ENCODE results near the gene IL1RL1.
A peak's percentile ranks its signal among the peaks of the same experiment; 100 is the strongest.

Gene IL1RL1

DNA sequence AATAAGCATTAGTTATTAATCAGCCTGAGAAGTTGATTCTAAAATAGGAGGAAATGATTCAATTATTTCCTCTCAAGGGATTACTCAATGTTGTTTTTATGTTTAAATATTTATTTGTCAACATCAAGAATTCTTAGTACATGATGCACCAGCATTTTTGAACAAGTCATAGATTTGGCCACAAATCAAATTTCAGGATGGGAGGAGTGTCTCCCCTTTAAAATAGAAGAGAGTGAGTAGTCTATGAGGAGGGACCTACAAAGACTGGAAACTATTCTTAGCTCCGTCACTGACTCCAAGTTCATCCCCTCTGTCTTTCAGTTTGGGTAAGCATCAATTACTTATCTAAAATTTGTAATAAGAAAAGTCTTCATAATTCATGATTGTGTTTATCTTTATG, 25.6 kb downstream of the IL1RL1 start:
- DNase-seq = peak; percentile 48

DNA sequence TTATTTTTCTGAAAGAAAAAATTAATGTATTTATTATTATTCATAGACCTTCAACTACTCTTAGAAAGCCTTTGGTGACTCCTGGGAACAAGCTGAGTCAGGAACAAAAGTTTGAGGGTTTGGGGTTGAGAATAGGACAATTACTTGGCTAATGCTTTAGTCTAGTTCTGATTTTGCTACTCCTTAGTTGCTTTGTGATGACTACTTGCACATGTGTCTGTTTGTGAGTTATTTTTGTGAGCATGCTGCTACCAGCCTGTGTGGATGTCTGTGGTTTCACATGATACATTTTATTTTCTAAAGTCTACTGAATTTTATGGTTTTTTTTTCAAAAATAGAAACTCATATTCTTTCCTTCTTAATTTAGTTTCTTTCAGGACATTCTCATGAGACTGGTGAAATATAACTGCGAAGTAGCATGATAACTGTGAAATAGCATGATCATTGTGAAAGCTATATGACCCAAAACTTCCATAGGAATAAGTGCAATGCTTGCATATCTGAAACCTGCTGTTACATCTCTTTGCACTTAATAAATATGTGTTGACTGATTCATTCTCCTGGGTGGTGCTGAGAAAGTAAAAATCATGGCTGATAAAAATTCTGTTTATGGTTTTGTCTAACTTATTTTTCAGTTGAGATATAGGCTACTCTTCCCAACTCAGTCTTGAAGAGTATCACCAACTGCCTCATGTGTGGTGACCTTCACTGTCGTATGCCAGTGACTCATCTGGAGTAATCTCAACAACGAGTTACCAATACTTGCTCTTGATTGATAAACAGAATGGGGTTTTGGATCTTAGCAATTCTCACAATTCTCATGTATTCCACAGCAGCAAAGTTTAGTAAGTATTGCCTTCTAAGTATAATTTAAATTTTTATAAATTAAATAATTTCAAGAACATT, 26.4 kb downstream of the IL1RL1 start:
- peak; percentile 79 for DNase-seq

DNA sequence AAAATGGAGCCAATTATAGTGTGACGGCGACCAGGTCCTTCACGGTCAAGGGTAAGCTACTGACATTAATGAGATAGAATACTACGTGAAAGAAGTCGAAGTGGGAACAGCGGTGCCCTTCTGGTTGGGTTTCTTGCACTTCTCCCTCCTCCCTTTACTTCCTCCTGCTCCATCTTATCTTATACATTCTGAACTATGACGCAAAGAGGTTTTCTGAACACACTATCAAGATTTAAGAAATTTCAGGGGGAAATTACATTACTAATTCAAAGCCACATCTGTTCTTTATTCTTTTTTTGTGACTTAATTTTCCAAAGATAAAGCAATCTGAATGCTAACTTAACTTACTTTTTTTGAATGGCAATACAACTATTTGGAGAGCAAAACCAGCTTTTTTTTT, 29.4 kb downstream of the IL1RL1 start:
- peak; percentile 74 for DNase-seq

DNA sequence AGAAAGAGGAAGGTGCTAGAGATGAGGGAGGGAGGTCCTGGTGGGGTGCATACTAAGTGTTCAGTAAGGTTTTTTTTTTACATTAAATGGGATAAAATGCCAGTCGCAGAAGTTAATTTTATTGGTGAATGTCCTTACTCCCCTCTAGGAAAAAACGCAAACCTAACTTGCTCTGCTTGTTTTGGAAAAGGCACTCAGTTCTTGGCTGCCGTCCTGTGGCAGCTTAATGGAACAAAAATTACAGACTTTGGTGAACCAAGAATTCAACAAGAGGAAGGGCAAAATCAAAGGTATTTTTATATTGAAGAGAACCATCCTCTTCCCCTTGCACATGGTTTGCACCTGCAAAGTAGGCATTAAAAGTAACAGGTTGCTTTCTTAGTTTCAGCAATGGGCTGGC, 31.5 kb downstream of the IL1RL1 start:
- no peak for DNase-seq

DNA sequence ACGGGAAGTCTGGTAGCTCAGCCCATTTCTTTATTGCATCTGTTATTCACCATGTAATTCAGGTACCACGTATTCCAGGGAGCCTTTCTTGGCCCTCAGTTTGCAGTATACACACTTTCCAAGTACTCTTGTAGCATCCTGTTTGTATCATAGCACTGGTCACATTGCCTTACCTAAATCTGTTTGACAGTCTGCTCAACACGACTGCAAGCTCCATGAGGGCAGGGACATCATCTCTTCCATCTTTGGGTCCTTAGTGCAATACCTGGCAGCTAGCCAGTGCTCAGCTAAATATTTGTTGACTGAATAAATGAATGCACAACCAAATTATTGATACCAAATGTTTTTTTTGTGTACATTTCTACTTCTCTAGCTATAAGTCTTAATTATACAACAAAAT, 33.0 kb downstream of the IL1RL1 start:
- DNase-seq = no peak

DNA sequence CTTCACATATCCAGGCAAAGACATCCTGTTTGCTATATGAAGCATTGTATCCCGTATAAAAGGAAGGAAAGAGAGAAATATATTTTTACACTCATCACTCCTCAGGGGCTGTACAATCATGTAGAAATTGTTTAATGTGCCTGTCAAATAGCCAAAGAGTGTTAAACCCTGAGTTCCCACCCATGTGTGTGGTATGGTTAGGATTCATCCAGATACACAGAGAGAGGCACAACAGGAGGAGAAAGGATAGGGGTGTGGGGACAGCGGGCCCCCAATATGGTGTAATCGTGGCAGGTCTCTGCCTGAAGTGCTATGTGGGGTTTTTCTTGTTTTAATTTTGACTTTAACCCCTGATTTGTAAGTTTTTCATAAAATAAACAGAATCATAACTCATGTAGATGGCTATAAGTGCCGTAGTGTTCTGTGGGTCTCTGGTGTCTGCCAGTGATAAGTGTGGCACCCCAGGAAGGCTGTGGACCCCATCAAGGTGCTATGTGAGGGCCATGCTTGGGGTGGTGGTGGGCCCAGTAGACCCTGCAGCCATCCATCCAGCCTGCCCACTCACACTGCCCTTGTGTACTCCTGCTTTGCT, 34.1 kb downstream of the IL1RL1 start:
- DNase-seq = no peak

DNA sequence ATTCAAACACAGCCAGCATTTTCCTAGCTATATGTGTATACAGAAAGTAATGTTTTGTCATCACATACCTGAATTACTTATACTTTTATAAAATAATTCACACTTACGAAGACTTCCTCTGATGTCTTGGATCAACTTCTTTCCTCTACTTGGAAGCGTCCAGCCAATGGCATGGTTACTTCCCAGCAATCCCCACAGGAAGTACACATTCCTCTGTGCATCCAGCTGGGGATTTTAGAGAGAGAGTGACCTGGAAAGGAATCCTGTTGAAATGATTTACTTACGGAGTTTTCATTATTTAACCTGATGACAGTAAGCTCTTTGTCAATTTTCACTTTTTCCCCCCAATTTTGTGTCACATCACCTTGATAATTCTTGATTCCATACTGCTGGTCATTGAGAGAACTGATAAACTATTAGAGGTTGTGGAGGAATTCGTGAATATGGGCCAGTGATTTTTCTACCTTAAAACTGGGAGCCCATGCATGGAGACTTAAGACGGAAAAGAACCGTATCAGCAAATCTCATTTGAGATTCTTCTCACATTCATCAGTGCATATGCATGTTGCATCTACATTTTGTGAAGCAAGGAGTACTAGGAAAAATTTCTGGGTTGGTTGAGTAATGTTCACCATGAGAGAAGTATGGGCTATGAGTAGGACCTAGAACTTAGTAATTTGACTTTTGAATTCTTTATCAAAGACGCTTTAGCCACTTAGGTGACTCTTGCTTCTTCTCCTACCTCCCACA, 35.2 kb downstream of the IL1RL1 start:
- no peak for DNase-seq

DNA sequence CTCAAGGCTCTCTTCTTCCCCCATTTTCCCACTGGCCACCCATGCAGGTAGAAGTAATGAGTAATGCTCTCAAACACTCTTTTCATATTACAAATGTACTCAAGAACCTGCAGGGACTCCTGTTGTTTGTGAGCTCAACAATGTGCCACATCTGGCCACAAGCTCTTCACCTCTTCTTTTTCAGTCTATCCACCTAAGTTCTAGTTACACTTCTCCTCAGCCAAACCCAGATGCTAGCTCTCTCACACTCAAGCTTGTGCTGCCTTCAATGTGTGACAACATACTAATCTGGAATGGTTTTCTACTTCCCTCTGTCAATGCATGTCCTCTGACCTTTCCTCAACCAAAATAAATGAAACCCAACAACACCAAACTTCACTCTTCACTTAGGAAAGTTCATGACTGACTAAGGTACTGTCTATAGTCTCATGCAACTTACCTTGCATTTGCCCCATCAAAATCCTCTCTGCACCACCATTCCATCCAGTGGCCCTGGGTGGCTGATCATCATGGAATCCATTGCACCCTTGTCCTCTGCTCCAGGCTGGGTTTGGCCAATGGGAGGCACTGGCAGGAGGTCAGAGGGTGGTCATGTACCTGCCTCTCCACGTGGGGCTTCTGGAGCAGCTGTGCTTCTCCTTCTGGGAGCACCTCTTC, 38.9 kb downstream of the IL1RL1 start:
- DNase-seq = no peak

DNA sequence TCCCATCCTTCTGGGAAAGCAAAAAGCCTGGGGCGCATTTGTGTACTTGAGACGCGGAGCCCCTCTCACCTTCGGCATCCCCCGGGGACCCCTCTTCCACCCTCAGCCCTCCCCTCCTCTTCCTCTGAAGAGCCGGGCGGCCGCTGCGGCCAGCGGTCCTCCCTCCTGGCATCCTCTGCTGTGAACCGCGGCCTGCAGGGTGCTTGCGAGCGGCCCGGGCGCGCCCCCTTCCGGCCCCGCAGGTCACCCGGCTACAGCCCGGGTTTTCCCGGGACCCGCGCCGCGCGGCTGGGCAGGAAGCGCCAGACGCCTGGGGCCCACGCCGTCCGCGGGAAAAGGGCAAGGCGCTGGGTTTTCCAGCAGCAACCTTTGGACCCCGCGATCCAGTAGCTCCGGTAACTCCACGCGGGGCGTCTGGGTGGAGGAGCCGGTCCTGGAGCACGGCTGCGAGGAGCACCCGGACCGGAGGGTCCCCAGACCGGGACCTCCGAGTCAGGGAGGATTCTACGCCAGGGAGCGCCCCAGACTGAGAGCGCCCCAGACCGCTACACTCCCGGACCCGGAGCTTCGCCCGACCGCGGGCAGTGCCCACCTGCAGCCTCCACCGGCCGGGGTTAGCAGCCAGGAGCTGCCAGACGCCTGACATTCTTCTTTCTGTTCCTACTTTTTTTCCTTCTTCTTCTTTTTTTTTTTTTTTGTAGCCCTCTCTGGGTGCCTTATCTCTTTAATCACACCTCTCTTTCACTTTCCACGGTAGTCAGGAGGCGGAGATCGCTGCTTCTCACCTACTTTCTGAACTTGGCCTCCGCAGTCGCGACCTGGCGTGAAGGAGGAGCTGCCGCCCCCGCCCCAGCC, 44.4 kb downstream of the IL1RL1 start, which contains the start of gene IL18R1:
IL18R1 (plus strand) TSS at position 271 of the 855 bp plus-strand sequence. CDS start 6,865 bp downstream, outside the sequence.
- DNase-seq = peak; percentile 81

DNA sequence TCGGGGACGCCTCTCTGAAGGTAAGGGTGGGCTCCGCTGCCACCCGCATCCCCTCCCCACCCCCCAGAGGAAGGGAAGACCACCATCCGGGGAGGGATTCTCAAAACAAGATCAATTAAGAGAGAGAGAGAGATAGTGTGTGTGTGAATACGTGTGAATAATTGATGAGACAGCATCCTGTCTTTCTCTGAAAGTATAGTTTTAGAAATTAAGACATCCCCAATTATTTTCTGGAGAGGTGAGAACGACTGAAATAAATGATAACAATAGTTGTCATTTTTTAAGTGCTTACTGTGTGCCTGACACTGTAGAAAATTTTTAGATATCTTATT, 45.0 kb downstream of the IL1RL1 start:
- no peak for DNase-seq

DNA sequence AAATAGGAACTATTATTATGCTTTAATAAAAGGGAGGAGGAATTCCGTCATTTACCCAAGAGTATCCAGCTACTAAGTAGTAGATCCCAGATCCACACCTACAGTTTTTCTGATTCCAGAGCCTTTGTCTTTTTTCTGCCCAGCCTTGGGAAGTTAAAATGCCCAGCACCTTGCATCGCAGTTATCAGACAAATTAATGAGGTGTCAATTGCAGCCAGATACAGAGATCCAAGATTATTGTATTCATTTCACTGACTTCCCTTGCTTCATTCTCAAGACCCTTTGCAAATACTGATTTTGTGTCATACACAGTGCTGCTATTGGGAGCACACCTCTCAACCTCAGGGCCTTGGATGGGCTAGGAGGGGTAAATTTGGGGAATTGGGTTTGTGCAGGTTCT, 45.4 kb downstream of the IL1RL1 start:
- DNase-seq = no peak

DNA sequence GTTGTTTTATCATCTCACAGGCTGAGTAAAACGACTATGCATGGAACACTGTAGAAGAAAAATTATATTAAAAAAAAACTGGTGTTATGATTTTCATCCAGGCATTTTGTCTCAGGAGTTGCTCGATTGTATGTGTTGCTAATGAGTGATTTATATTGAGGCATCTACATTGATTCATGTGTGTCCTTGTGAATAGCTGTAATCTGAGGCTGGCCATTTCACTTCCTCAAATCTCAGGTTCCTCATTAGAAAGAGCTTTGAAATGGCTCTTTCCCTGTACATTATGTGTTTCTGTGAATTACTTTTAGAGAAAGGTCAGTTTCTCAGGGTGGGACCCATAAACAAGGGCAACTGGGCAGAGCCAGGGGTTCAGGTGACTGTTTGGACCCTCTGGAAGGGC, 46.6 kb downstream of the IL1RL1 start:
- DNase-seq = peak; percentile 68

DNA sequence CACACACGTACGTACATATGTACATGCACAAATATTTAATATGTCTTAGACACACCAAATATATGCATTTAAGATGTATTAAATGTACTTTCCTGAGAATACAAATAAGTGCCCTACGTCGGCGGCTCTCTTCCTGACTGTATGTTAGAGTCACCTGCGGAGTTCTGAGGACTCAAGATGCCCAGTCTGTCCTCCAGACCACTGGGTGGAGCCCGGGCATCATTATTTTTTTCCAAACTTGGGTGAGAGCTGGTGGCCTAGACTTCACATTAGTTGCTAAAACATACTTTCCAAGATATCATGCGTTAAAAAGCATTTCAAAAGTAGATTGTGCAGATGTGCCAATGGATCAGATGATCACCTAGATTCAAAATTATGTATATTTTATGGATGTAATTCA, 47.1 kb downstream of the IL1RL1 start:
- peak; percentile 24 for DNase-seq

DNA sequence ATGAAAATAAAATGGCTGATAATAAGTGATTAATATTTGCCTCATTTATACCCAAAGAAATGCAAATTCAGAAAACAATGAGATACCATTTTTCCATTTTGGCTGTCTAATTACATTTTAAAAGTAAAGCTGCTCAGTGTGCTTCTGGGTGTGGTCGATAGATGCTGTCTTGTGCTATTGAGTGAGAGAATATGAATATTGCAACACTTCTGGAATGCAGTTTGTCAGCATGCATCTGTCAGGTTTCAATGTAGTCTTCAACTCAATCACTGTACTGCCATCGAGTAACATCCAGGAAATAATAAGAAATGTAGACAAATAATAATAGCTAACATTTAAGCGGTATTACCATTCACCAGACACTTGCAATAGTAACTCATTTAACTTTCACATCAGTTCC, 48.2 kb downstream of the IL1RL1 start:
- DNase-seq = no peak

DNA sequence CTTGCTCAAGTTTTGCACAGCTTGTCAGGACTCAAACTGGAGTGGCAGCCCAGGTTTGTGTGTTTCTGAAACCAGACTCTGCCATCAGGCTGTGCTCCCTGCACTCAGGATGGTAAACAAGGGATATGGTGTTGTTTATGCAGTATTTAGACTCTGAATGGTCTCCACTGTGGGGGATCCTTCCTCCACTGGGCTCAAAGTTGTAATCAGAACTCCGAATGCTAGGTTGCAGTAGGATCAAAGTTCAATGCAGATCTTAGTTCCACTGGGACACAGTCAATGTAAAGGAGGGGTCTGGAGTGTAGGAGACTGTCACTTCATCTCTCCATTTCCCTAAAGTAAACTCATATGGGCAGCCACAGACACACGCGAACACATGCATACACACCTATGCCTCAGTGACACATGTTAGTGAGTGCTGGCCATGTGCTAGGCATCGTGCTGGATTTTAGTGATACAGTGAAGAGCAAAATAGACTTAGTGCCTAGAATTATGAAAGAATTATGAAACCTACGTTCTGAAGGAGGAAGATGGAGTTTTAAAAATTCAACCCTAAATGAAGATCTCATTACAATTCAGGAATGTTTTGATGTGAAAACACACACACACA, 50.4 kb downstream of the IL1RL1 start:
- DNase-seq = no peak

DNA sequence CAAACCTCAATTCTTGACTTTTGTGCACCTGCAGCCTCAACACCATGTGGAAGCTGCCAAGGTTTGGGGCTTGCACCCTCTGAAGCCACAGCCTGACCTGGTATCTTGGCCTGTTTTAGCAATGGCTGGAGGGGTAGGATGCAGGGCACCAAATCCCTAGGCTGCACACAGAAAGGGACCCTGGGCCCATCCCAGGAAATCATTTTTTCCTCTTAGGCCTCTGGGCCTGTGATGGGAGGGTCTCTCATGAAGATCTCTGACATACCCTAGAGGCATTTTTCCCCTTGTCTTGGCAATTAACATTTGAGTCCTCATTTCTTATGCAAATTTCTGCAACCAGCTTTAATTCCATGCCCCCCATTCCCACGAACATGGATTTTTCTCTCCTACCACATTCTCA, 54.4 kb downstream of the IL1RL1 start:
- DNase-seq = no peak

DNA sequence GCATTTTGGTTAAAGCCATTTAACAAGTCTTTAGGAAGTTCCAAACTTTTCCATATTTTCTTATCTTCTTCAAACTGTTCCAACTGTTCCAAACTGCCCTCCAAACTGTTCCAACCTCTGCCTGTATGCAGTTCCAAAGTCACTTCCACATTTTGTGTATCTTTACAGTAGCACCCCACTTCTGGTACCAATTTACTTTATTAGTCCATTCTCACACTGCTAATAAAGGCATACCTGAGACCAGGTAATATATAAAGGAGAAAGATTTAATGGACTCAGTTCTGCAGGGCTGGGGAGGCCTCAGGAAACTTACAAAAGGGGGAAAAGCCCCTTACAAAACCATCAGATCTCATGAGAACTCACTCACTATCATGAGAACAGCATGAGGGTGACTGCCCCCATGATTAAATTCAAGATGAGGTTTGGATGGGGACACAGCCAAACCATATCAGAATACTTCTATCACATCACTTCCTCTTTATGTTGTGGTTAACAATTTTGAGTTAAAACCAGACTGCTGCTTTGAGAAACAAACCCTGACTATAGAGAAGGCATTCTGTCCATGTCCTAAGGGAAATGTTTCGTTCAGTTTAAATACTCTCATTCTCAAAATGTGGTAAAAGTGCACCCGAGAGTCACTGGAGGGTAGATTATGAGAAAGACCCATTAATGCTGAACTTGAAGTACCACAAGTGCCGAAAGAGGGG, 55.2 kb downstream of the IL1RL1 start:
- peak; percentile 30 for DNase-seq

DNA sequence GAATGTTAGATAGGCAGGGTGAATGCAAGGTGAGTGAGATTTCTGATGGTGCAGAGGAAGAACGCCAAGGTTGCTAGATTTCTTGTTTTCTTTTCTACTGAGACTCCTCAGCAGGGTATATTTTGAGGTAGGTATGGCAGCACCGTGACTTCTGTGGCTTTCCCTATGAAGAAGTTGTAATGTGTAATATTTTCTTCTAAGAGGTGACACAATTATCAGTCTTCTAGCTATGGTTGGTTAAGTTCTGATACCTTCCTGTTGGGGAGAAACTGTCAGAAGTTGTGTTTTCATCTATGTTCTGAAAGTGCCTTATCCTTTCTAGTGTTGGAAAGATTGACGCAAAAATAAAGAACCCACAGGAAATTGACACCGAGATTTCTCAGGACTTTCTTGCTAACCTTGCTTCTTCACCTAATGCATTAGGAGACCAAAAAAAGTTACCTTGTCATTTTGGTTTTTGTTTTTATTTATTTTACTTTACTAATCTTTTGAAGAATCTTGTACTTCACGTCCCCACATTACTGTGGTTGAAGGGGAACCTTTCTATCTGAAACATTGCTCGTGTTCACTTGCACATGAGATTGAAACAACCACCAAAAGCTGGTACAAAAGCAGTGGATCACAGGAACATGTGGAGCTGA, 56.1 kb downstream of the IL1RL1 start:
- DNase-seq = no peak

DNA sequence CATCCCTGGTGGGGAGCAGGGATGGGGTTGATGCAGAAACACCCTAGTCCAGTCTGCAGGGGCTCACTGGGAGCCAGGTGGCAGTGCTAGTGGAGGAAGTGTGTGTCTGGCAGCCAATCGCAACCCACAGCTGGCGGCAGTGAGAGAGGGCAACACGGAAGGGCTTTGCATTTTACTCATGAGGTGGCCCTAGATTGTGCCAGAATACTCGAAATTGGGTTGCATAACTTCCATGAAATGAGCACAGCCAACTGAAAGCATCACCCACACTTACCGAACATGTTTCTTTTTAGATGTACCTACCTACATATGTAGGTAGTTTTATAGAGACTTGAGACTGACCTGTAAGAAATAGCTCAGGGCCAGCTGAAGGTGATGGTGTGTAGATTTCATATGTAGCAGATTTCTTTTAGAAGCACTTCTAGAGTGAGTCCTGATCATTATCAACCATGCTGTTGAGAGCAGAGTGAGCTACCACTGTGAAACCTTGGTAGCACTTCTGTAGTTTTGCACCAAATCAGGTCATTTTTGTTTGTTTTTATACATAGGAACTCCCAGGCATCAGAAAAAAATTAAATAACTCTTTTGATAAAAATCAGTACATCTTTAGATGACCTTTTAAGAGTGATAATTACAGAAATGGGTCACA, 57.2 kb downstream of the IL1RL1 start:
- no peak for DNase-seq

DNA sequence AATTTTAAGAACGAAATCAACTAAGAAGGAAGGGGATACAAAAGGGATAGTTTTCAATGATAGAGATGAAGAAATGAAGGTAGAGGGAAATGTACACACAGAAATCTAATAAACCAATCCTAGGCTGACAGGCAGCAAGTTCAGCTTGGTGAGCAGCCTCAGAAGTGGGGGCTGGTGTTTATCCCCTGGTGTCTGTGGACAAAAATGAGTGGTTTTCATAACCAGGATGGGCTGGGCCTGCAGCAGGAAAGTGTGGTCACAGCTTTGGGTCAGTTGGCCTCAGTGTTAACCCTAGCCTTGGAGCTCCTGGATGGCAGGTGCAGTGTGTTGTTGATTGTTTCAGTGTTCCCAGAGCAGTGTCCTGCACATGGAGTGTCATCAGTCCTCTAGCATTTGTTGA, 58.5 kb downstream of the IL1RL1 start:
- DNase-seq = no peak
